ENCODE data around the gene RASAL1. TPM values are rescaled to one million over a fixed set of nuclear protein-coding genes. Genes with fewer than 3 reads are reported as not detected.

RASAL1 gene
- total RNA-seq, 4 donors from 2014 or later: not detected

DNA sequence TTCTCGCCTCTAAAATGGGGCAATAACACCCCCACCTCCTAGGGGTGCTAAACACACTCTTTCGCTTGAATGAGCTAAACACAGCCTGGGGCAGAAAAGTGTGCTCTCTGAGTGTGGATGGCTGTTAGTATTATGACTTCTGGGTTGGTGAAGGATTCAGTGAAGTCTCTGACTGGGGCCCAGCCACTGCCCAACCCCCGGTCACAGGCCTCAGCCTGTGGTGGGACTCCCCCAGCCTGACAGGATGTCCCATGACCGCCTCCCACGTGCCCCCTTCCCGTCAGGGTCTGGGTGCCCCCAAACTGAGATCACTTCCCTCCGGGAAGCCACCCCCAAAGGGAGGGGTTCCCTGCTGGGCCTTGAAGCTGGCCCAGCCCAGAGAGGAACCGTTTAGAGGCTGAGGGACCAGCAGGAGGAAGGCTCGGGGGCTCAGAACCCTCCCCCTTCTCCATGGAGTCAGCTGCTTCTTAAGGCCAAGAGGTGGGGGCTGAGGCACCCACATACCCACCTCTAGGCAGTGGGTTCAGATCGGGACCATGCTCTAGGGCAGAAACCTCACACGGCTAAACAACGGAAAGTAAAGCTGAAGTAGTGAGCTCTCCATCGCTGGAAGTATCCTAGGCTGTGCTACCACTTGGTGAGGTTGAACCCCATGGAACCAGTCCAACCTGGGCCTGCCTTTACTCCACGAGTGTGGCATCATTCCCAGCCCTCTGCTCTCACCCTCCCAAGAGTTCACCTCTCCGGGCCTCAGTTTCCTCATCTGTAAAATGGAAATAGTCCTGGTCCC lies 65.2 kb downstream of the RASAL1 start:
- TF ChIP-seq, protein P1, sequence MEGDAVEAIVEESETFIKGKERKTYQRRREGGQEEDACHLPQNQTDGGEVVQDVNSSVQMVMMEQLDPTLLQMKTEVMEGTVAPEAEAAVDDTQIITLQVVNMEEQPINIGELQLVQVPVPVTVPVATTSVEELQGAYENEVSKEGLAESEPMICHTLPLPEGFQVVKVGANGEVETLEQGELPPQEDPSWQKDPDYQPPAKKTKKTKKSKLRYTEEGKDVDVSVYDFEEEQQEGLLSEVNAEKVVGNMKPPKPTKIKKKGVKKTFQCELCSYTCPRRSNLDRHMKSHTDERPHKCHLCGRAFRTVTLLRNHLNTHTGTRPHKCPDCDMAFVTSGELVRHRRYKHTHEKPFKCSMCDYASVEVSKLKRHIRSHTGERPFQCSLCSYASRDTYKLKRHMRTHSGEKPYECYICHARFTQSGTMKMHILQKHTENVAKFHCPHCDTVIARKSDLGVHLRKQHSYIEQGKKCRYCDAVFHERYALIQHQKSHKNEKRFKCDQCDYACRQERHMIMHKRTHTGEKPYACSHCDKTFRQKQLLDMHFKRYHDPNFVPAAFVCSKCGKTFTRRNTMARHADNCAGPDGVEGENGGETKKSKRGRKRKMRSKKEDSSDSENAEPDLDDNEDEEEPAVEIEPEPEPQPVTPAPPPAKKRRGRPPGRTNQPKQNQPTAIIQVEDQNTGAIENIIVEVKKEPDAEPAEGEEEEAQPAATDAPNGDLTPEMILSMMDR (IDR thresholded peaks at IDR 0.05; ENCODE audit: low read depth): no peak

DNA sequence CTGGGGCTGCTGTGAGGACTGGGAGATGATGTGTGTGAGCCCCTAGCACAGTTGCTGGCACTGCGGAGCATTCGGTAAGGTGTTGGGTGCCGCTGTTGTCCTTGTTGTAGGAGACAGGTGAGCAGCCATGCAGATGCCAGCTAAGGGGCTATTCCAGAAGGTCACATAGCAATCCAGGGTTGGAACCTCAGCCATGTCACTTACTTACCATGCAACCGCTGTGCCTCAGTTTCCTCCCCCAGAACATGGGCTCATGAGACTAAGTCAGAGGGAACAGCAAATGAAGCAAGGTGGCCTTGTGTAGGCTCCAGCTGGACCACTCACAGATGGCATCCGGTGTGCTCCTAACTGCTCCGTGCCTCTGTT lies 65.8 kb downstream of the RASAL1 start:
- TF ChIP-seq, protein P1 (IDR thresholded peaks at IDR 0.05; ENCODE audit: low read depth): no peak

DNA sequence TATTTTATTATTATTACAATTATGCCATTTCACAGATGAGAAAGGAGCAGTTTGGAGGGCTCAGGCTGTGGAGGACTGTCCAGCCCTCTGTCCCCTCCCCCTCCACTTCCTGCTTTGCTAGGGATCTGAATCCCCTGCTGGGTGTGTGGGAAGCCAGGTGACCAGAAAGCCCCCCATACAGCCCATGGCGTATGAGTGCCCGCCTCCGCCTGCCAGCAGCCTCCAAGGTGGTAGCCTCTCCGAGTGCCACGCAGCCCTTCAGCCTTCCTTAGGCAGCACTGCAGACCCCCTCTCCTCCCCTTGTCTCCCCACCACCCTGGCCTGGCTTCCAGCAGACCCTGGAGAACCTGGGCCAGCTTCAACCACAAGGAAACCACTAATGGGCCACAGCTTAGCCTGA lies 66.4 kb downstream of the RASAL1 start:
- TF ChIP-seq, protein P1 (IDR thresholded peaks at IDR 0.05; ENCODE audit: low read depth): no peak

DNA sequence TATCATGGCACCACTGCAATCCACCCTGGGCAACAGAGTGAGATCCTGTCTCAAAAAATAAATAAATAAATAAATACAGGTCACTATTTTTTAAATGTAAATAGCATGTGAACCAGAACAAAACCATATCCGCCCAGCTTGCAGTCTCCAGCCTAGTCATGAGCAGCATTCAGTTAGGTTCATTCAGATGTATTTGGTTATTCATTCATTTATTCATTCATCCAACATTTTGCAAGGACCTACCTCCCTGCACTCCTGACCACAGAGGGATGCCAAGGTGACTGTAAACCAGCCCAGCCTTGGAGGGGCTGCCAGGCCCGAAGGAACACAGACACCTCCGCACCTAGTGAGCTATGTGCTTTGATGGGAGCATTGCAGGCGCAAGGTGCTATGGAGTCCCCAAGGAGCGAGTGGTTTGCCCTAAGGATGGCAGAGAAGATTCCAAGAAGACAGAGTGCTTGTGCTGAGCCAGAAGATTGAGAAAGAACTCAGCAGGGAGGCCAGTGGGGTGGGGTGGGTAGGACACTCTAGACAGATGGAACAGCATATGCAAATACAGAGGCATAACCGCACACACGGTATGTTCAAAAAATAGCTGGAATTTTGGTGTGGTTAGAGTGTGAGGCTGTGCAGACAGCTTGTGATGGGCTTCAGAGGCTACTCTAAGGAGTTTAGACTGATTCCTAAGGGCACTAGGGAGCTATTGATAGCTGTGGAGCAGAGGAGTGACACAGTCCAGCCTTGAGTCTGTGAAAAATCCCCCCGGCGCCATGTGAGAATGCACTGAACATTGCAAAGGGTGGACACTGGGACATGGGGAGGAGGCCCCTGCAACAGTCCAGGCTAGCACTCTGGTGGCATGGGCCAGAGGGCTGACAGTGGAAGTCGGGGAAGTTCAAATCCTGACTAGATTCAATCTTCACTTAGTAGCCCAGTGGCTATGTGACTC lies 67.3 kb downstream of the RASAL1 start:
- TF ChIP-seq, protein P1 (IDR thresholded peaks at IDR 0.05; ENCODE audit: low read depth): no peak

DNA sequence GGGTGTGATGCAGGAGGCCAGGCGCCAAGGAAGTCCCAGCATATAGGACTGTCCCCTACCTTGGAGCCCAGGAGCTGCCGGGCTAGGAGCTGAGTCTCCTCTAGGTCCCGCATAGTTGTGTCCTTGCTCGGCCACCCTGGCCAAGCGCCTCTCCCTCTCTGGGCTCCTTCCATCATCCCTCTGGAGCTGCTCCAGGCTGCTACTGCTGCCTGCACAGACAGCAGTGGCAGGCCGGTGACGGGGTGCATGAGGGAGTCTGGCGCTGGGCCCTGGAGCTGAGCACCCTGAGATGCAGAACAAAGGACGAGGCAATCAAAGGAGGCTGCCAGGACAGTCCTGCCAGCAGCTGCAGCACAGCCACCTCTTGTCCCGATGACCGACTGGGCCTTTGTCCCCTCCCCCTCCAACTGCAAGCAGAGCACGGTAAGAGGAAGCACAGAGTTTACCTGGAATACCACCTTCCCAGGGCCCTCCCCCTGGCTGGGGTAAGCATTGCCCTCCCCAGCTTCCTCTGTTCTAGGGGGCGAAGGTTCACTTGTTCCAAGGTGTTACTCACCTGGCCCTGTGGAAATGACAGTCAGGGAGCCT lies 68.7 kb downstream of the RASAL1 start:
- TF ChIP-seq, protein P1 (IDR thresholded peaks at IDR 0.05; ENCODE audit: low read depth): no peak

DNA sequence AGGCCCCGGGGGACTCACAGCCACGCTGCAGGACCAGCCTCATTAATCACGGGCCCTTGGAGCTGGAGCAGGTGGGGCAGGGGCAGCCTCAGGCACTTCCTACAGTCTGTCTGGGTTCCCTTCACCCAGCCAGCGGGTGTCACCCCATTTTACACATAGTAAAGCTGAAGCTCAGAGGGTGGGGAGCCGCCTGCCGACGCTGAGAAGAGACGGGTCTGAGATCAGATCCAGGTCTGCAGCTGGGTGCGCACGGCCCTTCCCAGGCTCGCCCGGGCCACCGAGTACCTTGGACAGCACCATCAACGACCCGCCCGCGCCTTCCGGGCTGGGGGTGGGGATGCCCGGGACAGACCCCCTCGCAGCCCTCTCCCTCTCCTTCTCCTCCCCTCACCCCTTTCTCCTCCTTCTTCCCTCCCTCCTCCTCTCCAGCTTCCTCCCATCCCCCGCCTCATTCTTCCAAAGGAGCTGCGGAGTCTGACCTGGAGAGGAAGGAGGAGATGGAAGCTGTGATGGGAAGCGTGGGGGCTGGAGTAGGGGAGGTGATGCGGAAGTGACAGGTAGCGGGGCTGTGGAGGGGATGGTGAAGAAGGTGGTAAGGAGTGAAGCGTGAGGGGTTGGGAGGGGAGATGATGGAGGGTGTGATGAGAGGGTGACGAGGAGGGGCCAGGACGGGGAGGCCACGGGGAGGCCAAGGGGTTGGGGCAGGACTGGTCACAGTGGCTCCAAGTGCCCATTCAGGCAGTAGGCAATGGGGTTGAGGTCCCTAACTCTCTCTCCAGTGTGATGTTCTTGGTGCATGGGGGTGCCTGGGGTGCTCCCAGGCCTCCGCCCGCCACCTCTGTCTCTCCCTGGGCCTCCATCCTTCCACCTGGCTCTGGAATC lies 70.2 kb downstream of the RASAL1 start:
- TF ChIP-seq, protein P1 (IDR thresholded peaks at IDR 0.05; ENCODE audit: low read depth): no peak
